ENCODE measurements around the gene AP5Z1. TPM values are rescaled to one million over a fixed set of nuclear protein-coding genes. Genes with fewer than 3 reads are reported as not detected.

The AP5Z1 gene
- total RNA-seq, 1 donor from 2014 or later: 17.6 TPM

DNA sequence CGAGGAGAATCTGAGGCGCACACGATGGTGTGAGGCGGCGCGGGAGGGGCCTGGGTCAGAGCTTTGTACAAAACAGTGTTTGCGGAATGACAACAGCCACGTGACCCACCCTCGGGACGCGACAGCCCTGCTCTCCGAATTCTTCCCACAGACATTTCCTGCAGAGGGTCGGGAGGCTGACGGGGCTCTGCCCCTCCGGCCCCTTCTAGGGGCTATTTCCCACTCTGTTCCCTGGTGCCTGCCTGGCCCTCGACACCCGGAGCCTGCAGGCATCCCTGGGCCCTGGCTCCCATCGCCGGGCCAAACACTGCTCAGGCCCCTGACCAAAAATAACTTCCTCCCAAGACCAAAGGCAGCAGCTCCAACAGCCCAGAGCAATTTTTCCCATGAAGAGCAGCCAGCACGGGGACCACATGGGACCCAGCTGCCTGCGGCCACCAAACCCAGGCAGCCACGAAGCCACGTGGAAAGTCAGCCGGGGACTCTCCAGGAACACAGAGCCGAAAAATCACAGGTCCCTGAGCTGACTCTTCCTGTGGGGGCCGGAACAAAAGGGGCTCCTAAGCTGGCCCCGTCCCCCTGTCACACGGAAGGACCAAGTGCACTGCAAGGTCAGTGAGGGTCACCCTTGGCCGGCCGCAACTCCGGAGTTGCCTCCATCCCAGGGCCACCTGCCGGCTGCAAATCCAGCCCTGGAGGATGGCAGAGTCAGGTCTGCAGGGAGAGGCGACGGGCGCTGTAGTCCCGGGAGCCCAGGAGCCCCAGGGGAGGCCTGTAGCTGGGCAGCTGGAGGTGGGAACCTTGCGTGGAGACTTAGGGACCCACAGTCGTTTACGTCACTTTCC lies 44.4 kb downstream of the AP5Z1 start:
- no peak for DNase-seq (ENCODE audit: low read depth in 2 of 2)

DNA sequence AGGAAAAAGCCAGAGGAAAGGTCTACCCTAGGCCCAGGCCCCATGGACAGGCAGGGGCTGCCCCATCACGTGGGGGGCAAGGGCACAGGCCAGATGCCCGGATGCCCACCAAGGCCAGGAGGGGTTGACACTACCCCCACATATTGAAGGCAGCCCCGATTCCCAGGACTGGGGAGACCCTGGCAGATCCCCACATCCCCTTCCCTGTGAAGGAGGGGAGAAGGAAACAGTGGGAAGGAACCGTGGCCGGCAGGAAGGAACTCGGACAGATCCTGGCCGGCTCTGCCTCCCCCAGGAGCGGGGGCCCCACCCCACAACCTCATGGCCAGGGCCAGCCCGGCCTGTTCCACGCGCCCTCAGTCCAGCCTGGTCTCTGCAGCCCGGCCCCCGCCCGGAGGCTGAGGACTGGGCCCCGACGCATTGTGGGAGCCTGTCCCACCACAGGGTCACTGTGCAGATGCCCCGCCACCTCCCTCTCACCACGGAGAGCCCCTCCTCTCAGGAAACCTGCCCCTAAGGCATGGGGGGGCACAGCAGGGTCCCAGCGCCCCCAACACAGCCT lies 45.1 kb downstream of the AP5Z1 start:
- DNase-seq (ENCODE audit: low read depth in 2 of 2): no peak

GRCh38 chr7:4820967-4821471 lies 45.6 kb downstream of the AP5Z1 start:
- no peak for DNase-seq (ENCODE audit: low read depth in 2 of 2)

GRCh38 chr7:4822677-4823076 lies 47.3 kb downstream of the AP5Z1 start:
- DNase-seq (ENCODE audit: low read depth in 2 of 2): no peak

- no peak for DNase-seq (ENCODE audit: low read depth in 2 of 2)
Observed at GRCh38 chr7:4823441-4824119, 48.2 kb downstream of the AP5Z1 start.

DNA sequence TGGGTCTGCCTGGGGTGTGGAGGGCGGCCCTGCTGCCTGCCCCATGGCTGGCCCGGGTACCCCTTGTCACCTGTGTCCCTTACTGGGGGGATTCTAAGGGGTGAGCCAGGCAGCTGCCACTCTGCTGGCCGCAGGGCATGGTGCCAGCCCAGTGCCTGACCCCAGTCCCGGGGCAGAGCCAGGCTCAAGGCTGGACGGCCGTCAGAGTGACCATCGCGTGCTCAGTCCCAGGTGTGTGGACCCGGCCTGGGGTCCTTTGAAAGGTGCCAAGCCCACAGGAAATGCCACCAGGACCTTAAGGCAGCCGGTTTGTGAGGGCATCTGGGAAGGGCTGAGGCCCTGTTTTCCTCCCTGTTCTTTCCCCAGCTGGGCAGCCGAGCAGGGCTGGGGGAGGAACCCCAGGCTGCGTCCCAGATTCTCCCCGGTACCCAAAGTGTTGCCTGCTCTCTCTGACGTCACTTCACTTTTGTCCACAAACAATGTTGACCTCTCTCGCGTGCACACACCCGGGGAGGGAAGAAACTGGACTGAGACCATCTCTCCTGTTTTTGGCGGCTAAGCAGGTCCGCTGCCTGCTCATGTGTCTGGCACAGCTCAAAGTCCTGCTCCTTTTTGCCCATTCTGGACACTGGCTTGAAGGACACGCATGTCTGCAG lies 48.8 kb downstream of the AP5Z1 start:
- DNase-seq (ENCODE audit: low read depth in 2 of 2): no peak

DNA sequence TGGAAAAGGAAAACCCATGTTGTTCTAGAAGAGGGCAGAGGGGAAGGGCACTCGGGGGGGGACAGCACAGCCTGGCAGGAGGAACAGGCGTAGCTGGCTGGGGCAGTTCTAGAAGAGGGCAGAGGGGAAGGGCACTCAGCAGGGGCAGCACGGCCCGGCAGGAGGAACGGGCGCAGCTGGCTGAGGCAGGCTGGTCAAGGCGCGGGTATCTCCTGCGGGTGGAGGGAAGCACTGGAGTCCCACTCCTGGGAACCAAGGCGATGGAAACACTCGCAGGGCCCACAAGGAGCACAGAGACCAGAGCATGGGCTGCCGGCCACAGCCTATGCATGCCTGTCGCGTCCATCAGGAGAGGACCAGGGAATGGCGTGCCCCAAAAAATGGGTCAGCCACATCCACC lies 49.7 kb downstream of the AP5Z1 start:
- DNase-seq (ENCODE audit: low read depth in 2 of 2): no peak

- DNase-seq (ENCODE audit: low read depth in 2 of 2): no peak
Observed at GRCh38 chr7:4828720-4829383, 53.4 kb downstream of the AP5Z1 start.

- DNase-seq (ENCODE audit: low read depth in 2 of 2): peak; percentile 83 to 84
Observed at GRCh38 chr7:4830176-4830575, 54.8 kb downstream of the AP5Z1 start.

DNA sequence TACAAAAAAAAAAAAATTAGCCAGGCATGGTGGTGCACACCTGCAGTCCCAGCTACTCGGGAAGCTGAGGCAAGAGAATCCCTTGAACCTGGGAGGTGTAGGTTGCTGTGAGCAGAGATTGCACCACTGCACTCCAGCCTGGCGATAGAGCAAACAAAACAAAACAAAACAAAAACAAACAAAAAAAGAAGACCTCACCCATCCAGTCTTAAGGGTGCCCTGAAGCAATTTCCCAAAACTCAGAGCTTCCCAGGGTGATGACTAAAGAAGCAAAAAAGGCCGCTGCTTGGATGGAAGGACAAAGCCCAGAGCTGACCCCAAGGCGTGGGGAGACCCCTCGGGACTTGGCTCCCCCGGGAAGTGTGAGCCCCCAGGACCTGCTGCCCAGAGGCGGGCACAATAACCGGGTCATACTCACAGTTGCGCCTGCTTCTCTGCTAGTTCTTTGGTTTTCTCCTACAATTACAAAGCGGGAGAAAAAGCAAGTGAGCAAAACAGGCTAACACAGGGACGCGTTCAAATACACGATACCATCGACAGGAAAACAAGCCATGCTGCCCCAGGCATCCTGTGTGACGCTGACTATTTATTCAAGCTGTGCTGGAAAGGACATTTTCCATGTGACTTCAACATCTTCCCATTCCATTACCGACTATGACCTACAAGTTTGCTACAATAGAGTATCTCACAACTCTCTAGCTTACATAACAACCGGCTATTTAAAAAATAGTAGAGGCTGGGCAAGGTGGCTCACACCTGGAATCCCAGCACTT lies 56.5 kb downstream of the AP5Z1 start:
- DNase-seq (ENCODE audit: low read depth in 2 of 2): peak; percentile 83 to 98

- DNase-seq (ENCODE audit: low read depth in 2 of 2): no peak
Observed at GRCh38 chr7:4832711-4833110, 57.3 kb downstream of the AP5Z1 start.

GRCh38 chr7:4833176-4833575 lies 57.8 kb downstream of the AP5Z1 start:
- DNase-seq (ENCODE audit: low read depth in 2 of 2): no peak

DNA sequence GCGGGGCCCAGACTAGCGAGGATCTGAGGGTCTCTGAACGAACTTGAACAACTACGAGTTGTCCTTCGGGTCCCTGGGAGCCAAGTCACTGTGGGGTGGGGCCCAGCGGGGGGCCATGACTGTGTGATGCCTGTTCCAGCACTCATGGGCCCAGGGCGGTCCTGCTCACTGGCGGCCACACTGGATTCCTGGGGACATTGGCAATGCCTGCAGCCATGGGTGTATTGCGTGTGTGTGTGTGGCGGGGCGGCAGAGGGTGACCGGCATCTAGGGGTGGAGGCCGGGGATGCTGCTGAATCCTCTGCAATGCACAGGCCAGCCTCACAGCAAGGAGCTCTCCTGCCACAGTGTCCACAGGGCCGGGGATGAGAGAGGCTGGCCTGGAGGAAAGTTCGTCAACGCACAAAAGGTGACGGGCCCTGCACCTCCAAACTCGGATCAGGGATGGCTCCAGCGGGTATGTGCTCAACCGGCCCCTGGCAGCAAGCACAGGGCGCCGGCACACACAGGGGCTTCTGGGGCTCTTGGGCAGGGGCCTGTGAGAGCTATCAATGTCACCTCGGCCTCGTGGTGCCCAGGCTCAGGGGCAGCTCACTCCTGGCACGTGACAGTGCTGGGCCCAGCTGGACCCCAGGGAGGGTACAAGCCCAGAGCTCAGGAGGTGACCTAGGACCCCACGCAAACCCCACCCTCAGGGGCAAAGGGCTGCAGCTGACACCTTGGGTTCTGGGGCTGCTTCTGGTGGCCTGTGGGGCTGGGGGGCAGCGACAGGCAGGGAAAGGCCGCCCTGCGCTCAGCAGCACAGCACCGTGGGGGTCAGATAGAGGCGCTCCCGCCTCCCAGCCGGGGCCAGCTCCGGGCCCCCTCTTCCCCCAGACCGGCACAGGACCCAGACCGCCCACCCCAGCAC lies 58.5 kb downstream of the AP5Z1 start:
- DNase-seq (ENCODE audit: low read depth in 2 of 2): no peak

GRCh38 chr7:4834601-4835397 lies 59.4 kb downstream of the AP5Z1 start:
- DNase-seq (ENCODE audit: low read depth in 2 of 2): no peak

- peak in 1 of 2 donors; percentile 24 for DNase-seq (ENCODE audit: low read depth in 2 of 2)
Observed at GRCh38 chr7:4835398-4836205, 60.2 kb downstream of the AP5Z1 start.

DNA sequence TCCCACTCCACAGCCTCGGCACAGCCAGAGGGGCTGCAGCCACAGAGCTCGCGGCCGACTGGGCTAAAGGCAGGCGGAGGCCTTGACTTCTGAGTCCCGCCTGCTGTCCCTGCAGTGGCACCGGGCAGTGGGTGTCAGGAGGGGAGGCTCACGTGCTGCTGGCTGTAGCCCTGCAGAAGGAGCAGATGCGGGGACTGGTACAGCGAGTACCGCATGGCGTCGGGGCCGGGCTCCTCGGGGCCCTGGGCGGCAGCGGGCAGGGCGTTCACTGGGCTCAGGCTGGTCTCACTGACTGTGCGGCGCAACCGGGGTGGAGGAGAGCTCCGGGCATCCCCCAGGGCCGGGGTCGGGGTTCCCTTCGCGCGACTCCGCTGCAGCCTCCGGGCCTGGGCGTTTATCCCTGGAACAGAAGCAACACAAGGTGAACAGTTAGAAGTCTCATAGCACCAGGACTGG lies 60.8 kb downstream of the AP5Z1 start:
- no peak for DNase-seq (ENCODE audit: low read depth in 2 of 2)

DNA sequence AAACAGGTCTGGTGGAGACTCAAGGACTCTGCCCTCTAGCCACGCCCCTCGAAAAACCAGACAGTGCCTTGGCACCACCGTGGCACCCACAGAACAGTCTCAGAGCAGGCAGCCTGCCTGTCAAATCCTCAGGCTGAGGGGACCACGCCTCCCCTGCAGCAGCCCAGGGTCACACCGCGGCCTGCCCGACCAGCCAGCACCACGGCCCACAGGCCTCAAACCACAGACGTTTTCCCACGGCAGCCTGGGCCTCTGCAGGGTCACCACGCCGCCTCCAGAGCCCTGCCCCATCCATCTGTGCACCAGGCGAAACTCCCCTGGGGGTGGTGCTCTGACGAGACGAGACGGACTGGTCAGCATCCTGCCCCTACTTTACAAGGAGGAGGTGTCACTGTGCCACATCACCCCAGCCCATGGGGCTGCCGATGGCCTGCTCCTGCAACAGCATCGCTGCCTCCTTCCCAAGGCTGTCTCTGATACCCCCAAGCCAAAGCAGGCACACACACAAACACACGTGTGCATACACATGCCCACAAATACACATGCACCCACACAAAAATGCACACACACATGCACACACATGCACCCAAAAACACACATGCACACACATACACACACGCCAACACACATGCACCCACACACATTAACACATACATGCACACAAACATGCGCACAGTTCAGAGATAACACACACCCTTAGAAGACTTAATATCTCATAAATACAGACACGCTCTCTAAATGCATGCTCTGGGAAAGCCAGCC lies 61.8 kb downstream of the AP5Z1 start:
- DNase-seq (ENCODE audit: low read depth in 2 of 2): no peak
